Femur (tissue), 1 donor: ENCODE measurements around the gene CDC42EP3.

Experiments used
- DNase-seq: peaks from one replicate; pipeline ENCODE4 v3.0.0-alpha.2; 2017

The CDC42EP3 gene

GRCh38 chr2:37671009-37671815 lies at the start of gene CDC42EP3:
Gene CDC42EP3 (minus strand): TSS chr2:37671642. CDS start chr2:37646587, 25,055 bp downstream.
- peak; percentile 68 for DNase-seq

GRCh38 chr2:37721201-37721560 lies 49.7 kb upstream of the CDC42EP3 start:
- DNase-seq, result no peak

DNA sequence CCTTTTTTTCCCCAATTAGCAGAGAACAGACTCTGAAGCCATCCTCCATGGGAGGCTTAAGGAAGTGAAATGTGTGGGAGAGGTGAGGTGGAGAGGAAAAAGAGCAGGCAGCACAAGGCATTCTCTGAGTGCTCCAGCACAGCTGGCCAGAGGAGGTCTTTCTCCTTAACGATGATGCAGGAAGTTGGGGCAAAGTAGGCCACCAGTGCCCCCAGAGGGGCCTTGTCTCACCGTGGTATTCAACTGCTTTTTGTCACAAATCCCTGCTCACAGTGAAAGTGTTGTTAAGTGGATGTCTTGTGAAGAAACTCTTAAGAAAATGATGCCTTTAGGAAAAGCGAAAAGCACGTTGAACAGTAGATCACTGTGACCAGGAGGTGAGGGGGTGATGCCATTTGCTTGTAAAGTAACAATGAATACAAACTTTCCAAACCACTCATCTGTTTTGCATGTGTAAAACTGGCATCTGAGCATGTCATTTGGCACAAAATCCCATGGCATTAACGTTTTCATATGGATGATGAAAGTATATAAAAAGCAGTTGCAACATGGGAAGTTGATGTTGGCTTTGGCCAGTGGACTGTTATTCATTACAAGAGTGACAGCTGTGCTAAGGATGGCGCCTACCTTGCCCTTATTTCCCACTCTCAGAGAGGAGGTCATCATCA lies 49.2 kb upstream of the CDC42EP3 start:
- DNase-seq, result no peak

- no peak for DNase-seq
These were observed 47.2 kb upstream of the CDC42EP3 start for GRCh38 chr2:37718515-37719161.

GRCh38 chr2:37713258-37713700 lies 41.8 kb upstream of the CDC42EP3 start:
- DNase-seq, result no peak

DNA sequence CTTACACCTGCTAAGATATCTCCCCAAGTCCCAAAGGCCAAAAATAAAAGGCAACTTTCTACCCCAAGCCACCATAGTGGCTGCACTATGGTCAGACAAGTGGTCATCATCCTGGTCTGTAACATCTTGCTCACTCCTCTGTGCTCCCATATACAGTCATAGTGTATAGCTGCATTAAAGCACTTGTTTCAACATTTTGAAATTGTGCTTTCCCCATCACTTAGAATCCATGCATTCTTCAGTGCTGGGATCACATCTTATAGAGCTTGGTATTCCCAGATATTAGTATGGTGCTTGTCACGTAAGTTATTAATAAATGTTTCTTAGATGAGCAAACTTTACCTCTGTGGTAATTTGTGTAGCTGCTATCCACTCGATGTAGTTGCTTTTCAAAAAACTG lies 40.4 kb upstream of the CDC42EP3 start:
- no peak for DNase-seq

GRCh38 chr2:37711308-37711731 lies 39.9 kb upstream of the CDC42EP3 start:
- DNase-seq, result peak; percentile 47

GRCh38 chr2:37709111-37709510 lies 37.7 kb upstream of the CDC42EP3 start:
- DNase-seq, result no peak

GRCh38 chr2:37708146-37708545 lies 36.7 kb upstream of the CDC42EP3 start:
- DNase-seq, result no peak

DNA sequence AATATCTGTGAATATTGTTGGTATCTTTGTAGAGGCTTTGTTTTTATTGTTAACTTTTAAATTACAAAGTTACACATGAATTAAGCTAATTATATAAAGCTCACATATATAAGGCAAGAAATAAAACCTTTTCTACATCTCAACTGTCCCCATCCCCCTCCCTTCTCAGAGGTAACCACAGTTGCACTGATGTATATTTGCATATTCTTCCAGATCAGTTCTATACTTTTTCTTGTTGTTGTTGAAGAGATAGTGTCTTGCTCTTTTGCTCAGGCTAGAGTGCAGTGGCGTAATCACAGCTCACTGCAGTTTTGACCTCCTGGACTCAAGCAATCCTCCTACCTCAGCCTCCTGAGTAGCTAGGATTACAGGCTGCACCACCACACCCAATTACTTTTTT lies 36.0 kb upstream of the CDC42EP3 start:
- DNase-seq, result no peak

- DNase-seq, result no peak
These were observed 35.1 kb upstream of the CDC42EP3 start for GRCh38 chr2:37706334-37707183.

- DNase-seq, result no peak
These were observed 33.7 kb upstream of the CDC42EP3 start for GRCh38 chr2:37705191-37705590.

DNA sequence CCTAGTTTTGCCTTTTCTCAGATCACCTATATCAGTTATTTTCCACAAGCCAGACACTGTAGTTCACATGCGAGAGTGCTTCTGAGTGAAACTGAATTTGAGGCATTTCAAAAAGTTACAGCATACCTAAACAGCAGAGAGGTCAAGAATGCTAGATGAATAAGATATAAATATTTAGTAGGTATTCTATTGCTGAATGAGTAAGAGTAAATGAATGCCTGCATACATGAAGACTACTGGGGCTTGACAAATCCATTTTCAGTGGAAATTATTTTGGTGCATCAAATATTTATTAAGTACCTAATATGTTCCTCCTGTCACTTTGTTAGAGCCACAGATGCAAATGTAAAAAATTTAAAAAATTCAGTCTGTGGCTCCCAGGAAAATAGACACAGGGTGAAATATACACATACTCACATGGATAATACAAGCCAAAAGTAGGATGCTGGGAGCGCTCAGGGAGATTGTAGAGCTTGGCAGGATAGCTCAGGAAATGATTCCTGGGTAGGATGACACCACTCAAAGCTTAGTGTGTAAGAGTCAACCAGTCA lies 27.6 kb upstream of the CDC42EP3 start:
- no peak for DNase-seq

- DNase-seq, result no peak
These were observed 23.9 kb upstream of the CDC42EP3 start for GRCh38 chr2:37695336-37695735.

DNA sequence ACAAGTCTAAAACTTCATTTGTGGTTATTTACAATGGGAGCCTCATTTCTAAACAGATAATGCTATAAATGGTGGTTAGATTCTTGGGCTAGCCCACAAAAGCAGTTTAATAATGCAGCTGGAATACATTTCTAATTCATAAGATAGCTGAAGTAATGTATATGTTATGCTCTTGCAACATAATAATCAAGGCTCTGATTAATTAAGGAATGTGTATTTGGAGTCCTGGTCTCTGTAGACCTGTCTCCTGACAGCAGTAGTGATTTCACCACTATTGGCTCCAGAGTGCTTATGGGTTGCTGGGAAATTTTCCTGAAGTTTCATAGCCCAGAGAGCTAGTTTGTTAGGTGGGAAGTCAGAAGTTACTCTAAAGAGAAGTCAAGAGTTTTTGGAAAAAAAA lies 21.3 kb upstream of the CDC42EP3 start:
- no peak for DNase-seq

- DNase-seq, result peak; percentile 33
These were observed 18.3 kb upstream of the CDC42EP3 start for GRCh38 chr2:37689751-37690150.

DNA sequence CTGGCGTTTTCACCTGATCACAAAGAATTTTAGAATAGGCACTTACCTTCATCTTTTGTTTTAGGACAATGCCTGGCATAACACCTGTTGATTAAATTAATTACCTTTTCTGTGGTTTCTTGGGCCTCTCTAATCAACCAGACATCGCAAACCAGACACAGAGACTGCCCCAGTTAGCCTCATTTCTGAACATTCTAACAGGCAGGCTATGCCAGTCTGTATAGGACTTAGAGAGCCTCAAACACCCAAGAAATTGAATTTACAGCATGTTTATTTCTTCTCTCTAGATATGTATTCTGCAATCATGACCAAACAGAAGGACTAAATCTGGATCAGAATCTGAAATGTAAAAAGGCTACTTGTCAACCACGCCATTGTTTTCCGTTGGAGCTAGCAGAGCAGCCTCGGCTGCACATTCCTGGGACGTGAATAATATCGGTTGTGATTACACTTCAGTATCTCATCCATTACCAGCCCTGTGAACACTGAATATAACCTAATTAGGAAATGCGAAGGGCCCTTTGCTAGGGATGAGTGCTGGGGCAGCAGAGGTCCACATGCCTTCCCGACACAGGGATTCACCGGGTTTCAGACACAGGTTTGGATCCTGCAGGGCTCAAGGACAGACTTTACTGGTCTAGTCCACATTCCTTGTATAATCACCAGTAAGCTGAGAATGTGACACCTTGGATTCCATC lies 17.5 kb upstream of the CDC42EP3 start:
- DNase-seq, result no peak

DNA sequence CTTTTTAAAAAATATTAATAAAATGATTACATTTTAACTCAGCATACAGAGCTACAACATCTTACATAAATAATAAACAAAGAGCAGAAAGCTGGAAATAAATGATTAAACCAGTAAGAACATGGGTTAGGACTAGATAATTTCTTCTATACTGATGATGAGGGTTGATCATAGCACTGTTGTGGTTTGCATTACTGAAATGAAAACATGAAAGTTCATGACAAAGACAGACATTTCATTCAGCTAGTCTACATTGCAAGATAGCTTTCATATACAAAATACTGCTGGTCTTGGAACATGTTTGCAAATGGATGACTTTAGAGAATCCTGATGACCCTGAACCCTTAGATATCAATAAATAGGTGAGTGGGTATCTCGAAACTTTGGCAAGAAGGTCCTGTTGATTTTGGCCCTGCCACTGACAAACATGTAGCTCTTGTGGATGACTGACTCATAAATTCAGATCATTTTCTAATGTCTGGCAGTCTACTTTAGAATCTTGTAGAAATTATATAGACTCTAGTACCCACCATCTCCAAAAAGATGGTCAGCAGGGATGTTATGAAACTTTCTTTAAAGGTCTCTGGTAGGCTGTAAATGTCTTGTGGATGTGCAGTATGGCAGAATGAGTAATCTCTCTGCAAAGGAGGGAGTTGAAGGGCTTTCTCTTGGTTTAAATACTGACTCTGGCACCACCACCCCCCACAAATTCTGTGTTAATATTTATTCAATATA lies 15.5 kb upstream of the CDC42EP3 start:
- no peak for DNase-seq

DNA sequence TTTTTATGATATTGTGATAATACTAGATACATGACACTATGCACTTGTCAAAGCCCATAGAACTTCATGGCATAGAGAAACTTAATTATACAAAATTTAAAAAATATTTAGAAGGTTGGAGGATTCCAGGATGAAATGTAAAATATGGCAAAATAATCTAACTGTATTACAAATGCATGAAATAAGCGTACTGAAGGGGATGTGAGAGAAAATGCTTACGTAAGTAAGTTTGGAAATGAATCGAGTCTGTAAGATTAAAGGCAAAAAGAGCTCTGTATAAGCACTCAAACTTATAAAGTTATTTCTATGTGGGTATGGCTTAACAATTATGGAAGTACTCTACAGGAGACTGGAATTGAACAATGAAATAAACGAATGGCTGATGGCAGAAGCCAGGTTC lies 13.4 kb upstream of the CDC42EP3 start:
- no peak for DNase-seq

DNA sequence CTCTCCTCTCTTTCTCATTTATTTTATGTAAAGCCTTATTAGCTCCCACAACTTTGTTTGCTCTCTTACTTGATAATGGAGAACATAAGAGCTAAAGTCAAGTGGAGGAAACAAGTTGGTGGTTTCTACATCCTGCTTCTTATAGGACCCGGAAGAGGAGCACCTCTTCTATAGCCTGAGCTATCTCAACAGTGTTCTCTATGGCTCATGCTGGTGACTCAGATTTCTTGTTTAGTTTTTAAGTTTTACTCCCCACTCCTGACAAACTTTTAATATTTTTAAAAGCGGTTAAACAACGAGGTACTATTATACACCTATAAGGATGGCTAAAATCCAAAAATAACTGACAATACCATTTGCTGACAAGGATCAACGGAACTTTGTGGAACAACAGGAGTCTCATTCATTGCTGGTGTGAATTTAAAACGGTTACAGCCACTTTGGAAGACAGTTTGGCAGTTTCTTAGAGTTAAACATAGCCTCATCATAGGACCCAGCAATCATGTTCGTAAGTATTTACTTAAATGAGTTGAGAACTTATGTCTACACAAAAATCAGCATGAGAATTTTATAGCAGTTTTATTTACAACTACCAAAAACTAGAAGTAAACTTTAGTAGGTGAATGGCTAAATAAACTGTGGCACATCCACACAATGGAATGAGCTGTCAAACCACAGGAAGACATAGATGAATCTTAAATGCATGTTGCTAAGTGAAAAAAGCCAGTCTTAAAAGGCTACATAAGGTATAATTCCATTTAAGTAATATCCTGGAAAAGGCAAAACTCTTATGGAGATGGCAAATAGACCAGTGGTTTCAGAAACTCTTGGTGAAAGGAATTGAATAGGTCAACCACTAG lies 12.7 kb upstream of the CDC42EP3 start:
- no peak for DNase-seq
